Upper lobe of left lung (tissue), 6 donors: ENCODE results near the gene MTFP1. TPM values are rescaled to one million over a fixed set of nuclear protein-coding genes. Genes with fewer than 3 reads are reported as not detected.
"Not testable (repeated sequence)": the region's sequence is repeated elsewhere in the genome, so short reads cannot be mapped to it uniquely, and the experiment has no call there.

Experiments used
- ATAC-seq, 2 donors: fragments of 200-7000 bp; cut with Tn5 transposase; one replicate each; pipeline ENCODE4 v1.9.1; 2022; ENCODE audit warnings: mild to moderate bottlenecking in 2 of 2, moderate library complexity in 2 of 2; ENCODE audit not compliant: low FRiP score in 2 of 2
- DNase-seq, 2 donors: peaks; one replicate each; pipeline ENCODE4 v3.0.0-alpha.2; 2019 to 2020
- H3K27ac ChIP-seq, 4 donors: fragments of 200-600 bp; sonication (generic); one replicate each; pipeline ENCODE4 v1.5.1; 2016 to 2019
- H3K27me3 ChIP-seq, 4 donors: fragments of 200-600 bp; sonication (generic); one replicate each; pipeline ENCODE4 v1.5.1; 2017 to 2019
- H3K36me3 ChIP-seq, 4 donors: fragments of 200-600 bp; sonication (generic); one replicate each; pipeline ENCODE4 v1.5.1; 2016 to 2019
- H3K4me1 ChIP-seq, 4 donors: fragments of 200-600 bp; sonication (generic); one replicate each; pipeline ENCODE4 v1.5.1; 2018 to 2019
- H3K4me3 ChIP-seq, 4 donors: fragments of 200-600 bp; sonication (generic); one replicate each; pipeline ENCODE4 v1.5.1; 2017 to 2019; ENCODE audit warnings: mild to moderate bottlenecking in 2 of 4, moderate library complexity in 1 of 4
- H3K9me3 ChIP-seq, 4 donors: fragments of 200-600 bp; sonication (generic); one replicate each; pipeline ENCODE4 v1.5.1; 2018 to 2019
- CTCF ChIP-seq, 6 experiments: fragments of 450-650 bp in 4 of 6; fragments of 200-600 bp in 2 of 6; sonication (generic) in 2 of 6; IDR thresholded peaks; one replicate each; pipeline ENCODE4 v1.5.1; 2016 to 2019; ENCODE audit warnings: antibody characterized with exemption in 6 of 6
- EP300 ChIP-seq, 4 donors: sonication (generic); formaldehyde crosslinking; IDR thresholded peaks; one replicate each; pipeline ENCODE4 v1.5.1; 2017; ENCODE audit warnings: antibody characterized with exemption in 4 of 4, control low read depth in 2 of 4
- POLR2A ChIP-seq, 4 donors: fragments of 450-650 bp; IDR thresholded peaks; one replicate each; pipeline ENCODE4 v1.5.1; 2016 to 2017; ENCODE audit warnings: antibody characterized with exemption in 4 of 4, mild to moderate bottlenecking in 2 of 4
- POLR2AphosphoS5 ChIP-seq, 2 donors: sonication (generic); formaldehyde crosslinking; IDR thresholded peaks; one replicate each; pipeline ENCODE4 v1.5.1; 2017; ENCODE audit warnings: antibody characterized with exemption in 2 of 2
- WGBS, 2 donors: methylation state at CpG; one replicate each; pipeline ENCODE4 v1.1.5; 2017 to 2018; 5-methylcytosine and 5-hydroxymethylcytosine counted together
- total RNA-seq, 6 donors: library from RNA; depleted of rRNA in 4 of 6; stranded (reverse); fragments of >200 nt in 4 of 6; gene quantifications; one replicate each; pipeline versions ENCODE4 v1.1.0 to v1.2.1, GENCODE V29; 2016 to 2021
- donor health status: DM: no; HTN: no; CAD: no; lungs with moderate emphysema.
- donor health status: DM: no; HTN: yes; CAD: no; lungs with severe emphysema.

Gene MTFP1
- total RNA-seq, 6 donors from 2014 or later = 5.8 to 28.4 (median 12.8) TPM

- no peaks in the 10 kb centered on the region for H3K9me3 ChIP-seq
- no peaks in the 10 kb centered on the region for H3K27me3 ChIP-seq
- no peaks in the 10 kb centered on the region for H3K4me1 ChIP-seq
- ATAC-seq = no peak
- no peak for TF ChIP-seq POLR2AphosphoS5 (IDR thresholded peaks at IDR 0.05)
- TF ChIP-seq POLR2A (IDR thresholded peaks at IDR 0.05) = no peak
- TF ChIP-seq CTCF (IDR thresholded peaks at IDR 0.05) = no peak
- TF ChIP-seq EP300 (IDR thresholded peaks at IDR 0.05) = no peak
- no peaks in the 10 kb centered on the region for H3K36me3 ChIP-seq
- H3K27ac ChIP-seq = no peak overlapping the region
- 61 to 74% methylated on average over 8 of the region's 8 CpGs for WGBS, 2 donors
- no peak for DNase-seq
- no peak overlapping the region for H3K4me3 ChIP-seq
Observed at GRCh38 chr22:30457981-30458380, 32.4 kb downstream of the MTFP1 start.

- H3K27me3 ChIP-seq = no peaks in the 10 kb centered on the region
- ATAC-seq (peak in 1 of 2 donors; percentile 34), DNase-seq (no peak)
- no peak overlapping the region for H3K4me3 ChIP-seq
- H3K36me3 ChIP-seq = no peaks in the 10 kb centered on the region
- 57 to 69% methylated on average over 4 of the region's 4 CpGs for WGBS, 2 donors
- H3K9me3 ChIP-seq = no peaks in the 10 kb centered on the region
- no peak overlapping the region for H3K27ac ChIP-seq
- H3K4me1 ChIP-seq = no peaks in the 10 kb centered on the region
- TF ChIP-seq POLR2A (IDR thresholded peaks at IDR 0.05) (no peak), EP300 (IDR thresholded peaks at IDR 0.05) (no peak), CTCF (IDR thresholded peaks at IDR 0.05) (no peak), POLR2AphosphoS5 (IDR thresholded peaks at IDR 0.05) (no peak)
Observed at GRCh38 chr22:30459181-30460052, 33.8 kb downstream of the MTFP1 start.

- TF ChIP-seq POLR2A (IDR thresholded peaks at IDR 0.05) (no peak), POLR2AphosphoS5 (IDR thresholded peaks at IDR 0.05) (no peak), EP300 (IDR thresholded peaks at IDR 0.05) (no peak), CTCF (IDR thresholded peaks at IDR 0.05) (no peak)
- no peaks in the 10 kb centered on the region for H3K4me1 ChIP-seq
- 60 to 63% methylated on average over 1 to 4 of the region's 4 CpGs for WGBS, 2 donors
- no peaks in the 10 kb centered on the region for H3K36me3 ChIP-seq
- no peak overlapping the region for H3K27ac ChIP-seq
- ATAC-seq (peak in 1 of 2 donors; percentile 11), DNase-seq (no peak)
- H3K4me3 ChIP-seq = no peak overlapping the region
- H3K9me3 ChIP-seq = no peaks in the 10 kb centered on the region
- no peaks in the 10 kb centered on the region for H3K27me3 ChIP-seq
Observed at GRCh38 chr22:30460147-30460546, 34.6 kb downstream of the MTFP1 start.

- not testable (repeated sequence) for H3K36me3 ChIP-seq, H3K4me3 ChIP-seq, H3K27ac ChIP-seq, DNase-seq, ATAC-seq, H3K4me1 ChIP-seq, H3K9me3 ChIP-seq, H3K27me3 ChIP-seq
- WGBS, 2 donors = 79 to 85% methylated on average over 5 to 6 of the region's 6 CpGs
Observed at GRCh38 chr22:30460555-30460954, 35.0 kb downstream of the MTFP1 start.

GRCh38 chr22:30469165-30469564 lies 43.6 kb downstream of the MTFP1 start:
- TF ChIP-seq EP300 (IDR thresholded peaks at IDR 0.05) (no peak), POLR2A (IDR thresholded peaks at IDR 0.05) (no peak), CTCF (IDR thresholded peaks at IDR 0.05) (no peak), POLR2AphosphoS5 (IDR thresholded peaks at IDR 0.05) (no peak)
- 68 to 69% methylated on average over 2 of the region's 2 CpGs for WGBS, 2 donors
- H3K4me1 ChIP-seq = peaks cover 0 to 9% (median 7%) of the 10 kb centered on the region in 4 donors
- no peak overlapping the region for H3K27ac ChIP-seq
- ATAC-seq = no peak
- no peaks in the 10 kb centered on the region for H3K27me3 ChIP-seq
- H3K36me3 ChIP-seq = no peaks in the 10 kb centered on the region
- H3K9me3 ChIP-seq = no peaks in the 10 kb centered on the region
- H3K4me3 ChIP-seq = no peak overlapping the region
- no peak for DNase-seq
